CD14-positive monocyte (primary cell): ENCODE data around the gene FGF21. TPM values are rescaled to one million over a fixed set of nuclear protein-coding genes. Genes with fewer than 3 reads are reported as not detected.

ENCODE experiments used
- DNase-seq, 3 donors: peaks; one replicate each; pipeline ENCODE4 v3.0.0-alpha.2; 2011 to 2022
- H2AFZ ChIP-seq: 2 replicates; pipeline ENCODE4 v1.6.0; 2012; ENCODE audit warnings: mild to moderate bottlenecking, low read depth, low read length, inconsistent platforms; ENCODE audit not compliant: insufficient read depth, poor library complexity, severe bottlenecking
- H3K27ac ChIP-seq, 2 donors: 1 replicate in 1 of 2; 2 replicates in 1 of 2; pipeline ENCODE4 v1.5.1; 2012 to 2013; ENCODE audit warnings: low read length in 2 of 2, control low read depth in 1 of 2, inconsistent platforms in 1 of 2, low read depth in 1 of 2, mild to moderate bottlenecking in 1 of 2
- H3K27me3 ChIP-seq, 2 donors: one replicate each; pipeline versions ENCODE4 v1.6.0 to v1.6.1; 2011 to 2013; ENCODE audit warnings: low read length in 2 of 2; ENCODE audit not compliant: control insufficient read depth in 2 of 2, insufficient read depth in 2 of 2
- H3K36me3 ChIP-seq, 2 donors: replicated peaks in 1 of 2; 1 replicate in 1 of 2; 2 replicates in 1 of 2; pipeline versions ENCODE4 v1.5.1 to v1.6.1; 2012 to 2013; ENCODE audit warnings: low read length in 2 of 2, control low read depth in 1 of 2, inconsistent platforms in 1 of 2, mild to moderate bottlenecking in 1 of 2; ENCODE audit not compliant: insufficient read depth in 2 of 2, control insufficient read depth in 1 of 2
- H3K4me1 ChIP-seq, 2 donors: 1 replicate in 1 of 2; 2 replicates in 1 of 2; pipeline versions ENCODE4 v1.5.1 to v1.6.1; 2012 to 2013; ENCODE audit warnings: low read length in 2 of 2, control low read depth in 1 of 2, inconsistent platforms in 1 of 2, mild to moderate bottlenecking in 1 of 2, moderate library complexity in 1 of 2; ENCODE audit not compliant: insufficient read depth in 2 of 2, control insufficient read depth in 1 of 2
- H3K4me2 ChIP-seq: replicated peaks from 2 replicates; pipeline ENCODE3; 2012; ENCODE audit warnings: low read length, moderate library complexity, mild to moderate bottlenecking; ENCODE audit not compliant: poor library complexity, severe bottlenecking; ENCODE audit errors: extremely low read depth
- H3K4me3 ChIP-seq, 3 experiments: fragments of 200-600 bp in 1 of 3; sonication (generic) in 1 of 3; replicated peaks in 1 of 3; 1 replicate in 2 of 3; 2 replicates in 1 of 3; pipeline ENCODE4 v1.5.1; 2011 to 2013; ENCODE audit warnings: low read length in 3 of 3, mild to moderate bottlenecking in 3 of 3, control low read depth in 2 of 3, low read depth in 2 of 3, inconsistent platforms in 1 of 3, moderate library complexity in 1 of 3
- H3K79me2 ChIP-seq: 2 replicates; pipeline ENCODE4 v1.6.0; 2012; ENCODE audit warnings: mild to moderate bottlenecking, control low read depth, inconsistent platforms, low read length, moderate library complexity; ENCODE audit not compliant: insufficient read depth
- H3K9ac ChIP-seq: 2 replicates; pipeline ENCODE4 v1.6.0; 2017; ENCODE audit warnings: low read length, mild to moderate bottlenecking; ENCODE audit not compliant: insufficient read depth, poor library complexity, severe bottlenecking
- H3K9me3 ChIP-seq, 2 donors: replicated peaks in 1 of 2; 1 replicate in 1 of 2; 2 replicates in 1 of 2; pipeline versions ENCODE4 v1.5.1 to v1.6.1; 2012 to 2013; ENCODE audit warnings: low read length in 2 of 2, control low read depth in 1 of 2; ENCODE audit not compliant: control insufficient read depth in 1 of 2, insufficient read depth in 1 of 2
- H4K20me1 ChIP-seq: 2 replicates; pipeline ENCODE4 v1.6.0; 2012; ENCODE audit warnings: mild to moderate bottlenecking, low read length, control low read depth, moderate library complexity; ENCODE audit not compliant: insufficient read depth
- H3K27ac Mint-ChIP-seq, 7 donors: one replicate each; pipeline ENCODE4 v1.8.0; 2020; ENCODE audit warnings: mild to moderate bottlenecking in 7 of 7, mixed read lengths in 7 of 7, moderate library complexity in 6 of 7, inconsistent platforms in 2 of 7
- H3K27me3 Mint-ChIP-seq, 3 donors: one replicate each; pipeline ENCODE4 v1.8.0; 2021 to 2022; ENCODE audit warnings: low read depth in 3 of 3, mild to moderate bottlenecking in 3 of 3, mixed read lengths in 3 of 3, moderate library complexity in 3 of 3, inconsistent platforms in 1 of 3
- H3K36me3 Mint-ChIP-seq, 2 donors: one replicate each; pipeline ENCODE4 v1.8.0; 2020; ENCODE audit warnings: mixed read lengths in 2 of 2, inconsistent platforms in 1 of 2, mild to moderate bottlenecking in 1 of 2
- H3K4me1 Mint-ChIP-seq: one replicate; pipeline ENCODE4 v1.8.0; 2020; ENCODE audit warnings: mild to moderate bottlenecking, mixed read lengths
- H3K4me3 Mint-ChIP-seq, 2 donors: one replicate each; pipeline ENCODE4 v1.8.0; 2020; ENCODE audit warnings: mild to moderate bottlenecking in 2 of 2, mixed read lengths in 2 of 2, moderate library complexity in 1 of 2
- H3K9me3 Mint-ChIP-seq, 7 donors: one replicate each; pipeline ENCODE4 v1.8.0; 2020 to 2022; ENCODE audit warnings: mixed read lengths in 7 of 7, mild to moderate bottlenecking in 6 of 7, moderate library complexity in 6 of 7, inconsistent platforms in 2 of 7
- WGBS: methylation state at CpG from one replicate; pipeline ENCODE4 v1.1.5; 2013; ENCODE audit warnings: missing lambda C conversion rate; ENCODE audit not compliant: insufficient coverage; 5-methylcytosine and 5-hydroxymethylcytosine counted together
- intact Hi-C, 2 donors: fragments of 100-400 bp; cut with micrococcal nuclease; formaldehyde crosslinking; loops; one replicate each; pipeline versions ENCODE4 v1.15.0 to v1.15.1; 2023
- polyA plus RNA-seq, 3 donors: library from polyadenylated mRNA; depleted of rRNA in 1 of 3; unstranded in 2 of 3; stranded (reverse) in 1 of 3; fragments of 300-500 nt in 2 of 3; fragments of >200 nt in 1 of 3; fragmentation: Illumina TruSeq in 2 of 3; gene quantifications; 1 replicate in 2 of 3; 2 replicates in 1 of 3; pipeline ENCODE4 v1.2.3, GENCODE V29; 2012 to 2021
- TF ChIP-seq, protein P1 (sequence below): fragments of 200-600 bp; IDR thresholded peaks from one replicate; pipeline ENCODE4 v1.8.0; 2022; ENCODE audit warnings: antibody characterized with exemption, mild to moderate bottlenecking

FGF21 gene
- polyA plus RNA-seq, 3 donors, result not detected

DNA sequence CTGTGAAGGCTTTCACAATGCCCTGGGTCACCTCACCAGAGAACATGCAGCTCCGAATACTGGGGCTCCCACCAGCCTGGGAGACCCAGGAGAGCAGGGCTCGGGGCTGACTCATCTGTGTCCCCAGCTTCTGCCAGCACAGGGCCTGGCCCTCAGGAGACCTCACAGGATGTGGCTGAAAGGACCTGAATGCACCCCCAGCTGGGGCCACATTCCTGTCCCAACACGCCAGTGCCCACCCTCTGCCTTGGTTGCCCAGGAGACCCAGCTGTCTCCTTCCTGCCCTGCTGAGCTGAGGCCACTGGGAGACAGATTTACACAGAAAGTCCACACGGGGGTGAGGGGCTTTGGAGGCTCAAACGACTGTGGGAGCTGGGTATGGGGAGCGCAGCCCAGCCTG, 43.6 kb downstream of the FGF21 start:
- no peaks in the 10 kb centered on the region for H3K79me2 ChIP-seq
- 67% methylated on average over 6 of the region's 6 CpGs for WGBS
- no peaks in the 10 kb centered on the region for H3K9me3 Mint-ChIP-seq
- no peak for DNase-seq
- peaks cover 4 to 6% of the 10 kb centered on the region in 2 donors for H3K4me1 ChIP-seq
- H3K4me3 ChIP-seq, result no peak overlapping the region
- TF ChIP-seq, protein P1, sequence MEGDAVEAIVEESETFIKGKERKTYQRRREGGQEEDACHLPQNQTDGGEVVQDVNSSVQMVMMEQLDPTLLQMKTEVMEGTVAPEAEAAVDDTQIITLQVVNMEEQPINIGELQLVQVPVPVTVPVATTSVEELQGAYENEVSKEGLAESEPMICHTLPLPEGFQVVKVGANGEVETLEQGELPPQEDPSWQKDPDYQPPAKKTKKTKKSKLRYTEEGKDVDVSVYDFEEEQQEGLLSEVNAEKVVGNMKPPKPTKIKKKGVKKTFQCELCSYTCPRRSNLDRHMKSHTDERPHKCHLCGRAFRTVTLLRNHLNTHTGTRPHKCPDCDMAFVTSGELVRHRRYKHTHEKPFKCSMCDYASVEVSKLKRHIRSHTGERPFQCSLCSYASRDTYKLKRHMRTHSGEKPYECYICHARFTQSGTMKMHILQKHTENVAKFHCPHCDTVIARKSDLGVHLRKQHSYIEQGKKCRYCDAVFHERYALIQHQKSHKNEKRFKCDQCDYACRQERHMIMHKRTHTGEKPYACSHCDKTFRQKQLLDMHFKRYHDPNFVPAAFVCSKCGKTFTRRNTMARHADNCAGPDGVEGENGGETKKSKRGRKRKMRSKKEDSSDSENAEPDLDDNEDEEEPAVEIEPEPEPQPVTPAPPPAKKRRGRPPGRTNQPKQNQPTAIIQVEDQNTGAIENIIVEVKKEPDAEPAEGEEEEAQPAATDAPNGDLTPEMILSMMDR, result no peak
- no peaks in the 10 kb centered on the region for H3K36me3 ChIP-seq
- no peaks in the 10 kb centered on the region for H3K27me3 ChIP-seq
- H2AFZ ChIP-seq, result no peak overlapping the region
- intact Hi-C loops, result loop anchor here in 1 of 2 donors (5.0 kb wide), 1 partner anchor 173 kb away; no protein-coding TSS in a partner anchor
- peaks cover 0 to 5% of the 10 kb centered on the region in 2 donors for H3K36me3 Mint-ChIP-seq
- no peak overlapping the region for H3K9ac ChIP-seq
- no peak overlapping the region for H3K4me2 ChIP-seq
- no peak overlapping the region for H3K27ac Mint-ChIP-seq
- peaks cover 6% of the 10 kb centered on the region for H3K4me1 Mint-ChIP-seq
- no peak overlapping the region for H3K4me3 Mint-ChIP-seq
- H4K20me1 ChIP-seq, result no peaks in the 10 kb centered on the region
- H3K9me3 ChIP-seq, result no peaks in the 10 kb centered on the region
- peaks cover under 1 to 2% (median 2%) of the 10 kb centered on the region in 3 donors for H3K27me3 Mint-ChIP-seq
- H3K27ac ChIP-seq, result no peak overlapping the region

DNA sequence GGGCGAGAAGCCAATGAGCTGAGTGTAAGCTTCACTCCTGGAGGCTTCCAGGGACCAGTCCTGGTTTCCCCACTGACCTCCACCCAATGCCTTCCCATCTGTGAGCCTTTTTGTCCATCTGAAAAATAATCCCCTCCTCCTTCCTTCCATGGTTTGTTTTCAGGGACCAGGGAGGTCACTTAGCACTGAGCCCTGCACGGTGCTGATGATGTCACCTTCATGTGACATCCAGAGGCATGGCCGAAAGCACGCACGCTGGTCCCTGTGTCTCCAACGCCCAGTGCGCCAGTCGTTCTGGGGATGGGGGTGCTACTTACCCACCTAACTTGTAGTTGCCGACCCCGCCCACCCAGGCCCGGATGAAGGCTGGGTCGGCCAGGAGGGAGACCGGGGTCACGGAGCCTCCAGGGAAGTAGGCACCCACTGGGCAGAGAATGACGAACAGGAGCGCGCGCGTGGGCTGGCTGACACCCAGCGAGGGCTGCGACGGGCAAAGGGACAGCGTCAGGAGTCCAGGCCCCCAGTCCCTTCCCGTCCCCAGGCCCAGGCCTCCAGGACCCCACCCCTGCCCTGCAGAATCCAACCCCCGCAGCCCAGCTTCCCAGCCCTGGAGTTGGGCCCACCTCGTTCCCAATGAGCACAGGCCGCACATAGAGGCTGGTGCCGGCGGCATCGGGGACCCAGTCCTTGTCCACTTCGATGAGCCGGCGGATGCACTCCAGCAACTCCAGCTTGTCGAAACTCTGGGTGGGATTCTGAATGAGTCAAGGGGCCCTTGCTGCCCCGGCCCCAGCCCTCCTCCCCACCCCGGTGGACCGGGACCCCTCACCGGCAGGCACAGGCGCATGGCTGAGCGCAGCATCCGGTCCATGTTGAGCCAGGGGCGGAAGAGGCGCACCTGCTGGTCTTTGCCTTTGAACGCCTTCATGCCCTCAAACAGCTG, 44.3 kb downstream of the FGF21 start:
- Mint-ChIP-seq H3K36me3 (peaks cover under 1 to 7% of the 10 kb centered on the region in 2 donors), H3K27me3 (peaks cover 0 to 3% (median 2%) of the 10 kb centered on the region in 3 donors), H3K4me3 (no peak overlapping the region), H3K4me1 (peaks cover 6% of the 10 kb centered on the region), H3K27ac (no peak overlapping the region), H3K9me3 (no peaks in the 10 kb centered on the region)
- no peaks in the 10 kb centered on the region for H3K9me3 ChIP-seq
- H3K4me1 ChIP-seq, result peaks cover 4 to 6% of the 10 kb centered on the region in 2 donors
- H3K9ac ChIP-seq, result no peak overlapping the region
- no peak overlapping the region for H3K4me2 ChIP-seq
- no peaks in the 10 kb centered on the region for H3K79me2 ChIP-seq
- H3K36me3 ChIP-seq, result no peaks in the 10 kb centered on the region
- TF ChIP-seq, protein P1, result no peak
- no peak overlapping the region for H3K4me3 ChIP-seq
- intact Hi-C loops, result loop anchor here in 1 of 2 donors (5.0 kb wide), 1 partner anchor 173 kb away; no protein-coding TSS in a partner anchor
- H3K27ac ChIP-seq, result no peak overlapping the region
- WGBS, result 97% methylated on average over 40 of the region's 44 CpGs
- H4K20me1 ChIP-seq, result no peaks in the 10 kb centered on the region
- no peak for DNase-seq
- no peak overlapping the region for H2AFZ ChIP-seq
- H3K27me3 ChIP-seq, result no peaks in the 10 kb centered on the region
